ENCODE data around the gene UBA52. TPM values are rescaled to one million over a fixed set of nuclear protein-coding genes. Genes with fewer than 3 reads are reported as not detected.
A peak's percentile ranks its signal among the peaks of the same experiment; 100 is the strongest.

Gene UBA52
- total and polyA plus RNA-seq, 2 donors (not counting 1 experiment from before 2014, with no cell fraction given), result 917 to 1,018 TPM

DNA sequence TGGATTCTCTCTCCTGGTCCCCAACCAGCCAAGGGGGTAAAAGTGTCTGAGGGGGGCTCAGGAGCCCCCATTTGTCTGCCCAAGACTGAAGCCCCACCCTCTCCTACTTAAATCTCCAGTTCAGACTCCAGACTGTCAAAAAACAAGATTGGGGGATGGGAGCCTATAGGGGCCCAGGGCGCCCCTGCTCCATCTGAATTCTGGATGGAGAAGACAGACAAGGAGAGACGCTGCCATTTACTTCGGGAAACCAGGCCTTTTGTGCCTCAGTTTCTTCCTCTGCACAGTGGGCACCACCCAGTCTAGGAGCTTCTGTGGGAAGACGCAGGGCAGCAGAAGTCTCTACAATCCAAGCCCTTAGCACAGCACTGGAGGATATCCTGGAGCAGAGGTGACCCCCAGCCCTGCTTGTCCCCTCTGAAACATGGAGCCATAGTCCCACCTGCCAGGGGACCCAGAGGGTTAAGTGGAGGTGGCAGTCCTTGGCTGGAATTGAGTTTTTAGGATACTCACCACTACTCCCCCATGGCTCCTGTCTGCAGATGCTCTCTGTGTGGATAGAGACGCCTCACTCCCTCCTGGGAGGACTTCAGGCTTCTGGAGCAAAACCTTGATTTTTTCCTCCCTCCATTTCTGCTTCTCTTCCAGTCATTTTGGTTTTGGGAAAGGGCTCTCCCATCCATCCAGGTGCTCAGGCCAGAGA lies 36.6 kb downstream of the UBA52 start:
- H3K9ac ChIP-seq (ENCODE audit: insufficient read depth, low read length), result no peak overlapping the region
- no peak overlapping the region for H2AFZ ChIP-seq (ENCODE audit: low read length)
- no peaks in the 10 kb centered on the region for H3K4me1 ChIP-seq (ENCODE audit: control insufficient read depth, extremely low read depth, insufficient read depth, low read length)
- no peaks in the 10 kb centered on the region for H3K36me3 ChIP-seq (ENCODE audit: control insufficient read depth, insufficient read depth, low read length)
- H3K4me2 ChIP-seq (ENCODE audit: extremely low read depth, insufficient read depth, low read length), result no peak overlapping the region
- no peak overlapping the region for H3K27ac ChIP-seq (ENCODE audit: insufficient read depth, low read length)
- H3K79me2 ChIP-seq (ENCODE audit: control insufficient read depth, insufficient read depth, low read length), result no peaks in the 10 kb centered on the region
- no peaks in the 10 kb centered on the region for H3K9me3 ChIP-seq (ENCODE audit: control insufficient read depth, insufficient read depth, low read depth, low read length)
- no peak overlapping the region for H3K4me3 ChIP-seq (replicated peaks in 1 of 4; ENCODE audit: control extremely low read depth in 1 of 4, insufficient read depth in 1 of 4, low read depth in 3 of 4, low read length in 4 of 4)
- H4K20me1 ChIP-seq (ENCODE audit: control insufficient read depth, extremely low read depth, insufficient read depth, low read length), result no peaks in the 10 kb centered on the region
- TF ChIP-seq EZH2 (IDR thresholded peaks at IDR 0.05; ENCODE audit: low read length, missing control alignments), result peak; percentile 61
- TF ChIP-seq, protein P1, sequence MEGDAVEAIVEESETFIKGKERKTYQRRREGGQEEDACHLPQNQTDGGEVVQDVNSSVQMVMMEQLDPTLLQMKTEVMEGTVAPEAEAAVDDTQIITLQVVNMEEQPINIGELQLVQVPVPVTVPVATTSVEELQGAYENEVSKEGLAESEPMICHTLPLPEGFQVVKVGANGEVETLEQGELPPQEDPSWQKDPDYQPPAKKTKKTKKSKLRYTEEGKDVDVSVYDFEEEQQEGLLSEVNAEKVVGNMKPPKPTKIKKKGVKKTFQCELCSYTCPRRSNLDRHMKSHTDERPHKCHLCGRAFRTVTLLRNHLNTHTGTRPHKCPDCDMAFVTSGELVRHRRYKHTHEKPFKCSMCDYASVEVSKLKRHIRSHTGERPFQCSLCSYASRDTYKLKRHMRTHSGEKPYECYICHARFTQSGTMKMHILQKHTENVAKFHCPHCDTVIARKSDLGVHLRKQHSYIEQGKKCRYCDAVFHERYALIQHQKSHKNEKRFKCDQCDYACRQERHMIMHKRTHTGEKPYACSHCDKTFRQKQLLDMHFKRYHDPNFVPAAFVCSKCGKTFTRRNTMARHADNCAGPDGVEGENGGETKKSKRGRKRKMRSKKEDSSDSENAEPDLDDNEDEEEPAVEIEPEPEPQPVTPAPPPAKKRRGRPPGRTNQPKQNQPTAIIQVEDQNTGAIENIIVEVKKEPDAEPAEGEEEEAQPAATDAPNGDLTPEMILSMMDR (conservative IDR thresholded peaks at IDR 0.05 in 1 of 2, IDR thresholded peaks at IDR 0.05 in 1 of 2; ENCODE audit: low read depth in 1 of 2, low read length in 2 of 2), result no peak
- no peak for DNase-seq (ENCODE audit: low read depth in 2 of 2)
- peaks cover 76% of the 10 kb centered on the region for H3K27me3 ChIP-seq (ENCODE audit: control insufficient read depth, insufficient read depth, low read length)

DNA sequence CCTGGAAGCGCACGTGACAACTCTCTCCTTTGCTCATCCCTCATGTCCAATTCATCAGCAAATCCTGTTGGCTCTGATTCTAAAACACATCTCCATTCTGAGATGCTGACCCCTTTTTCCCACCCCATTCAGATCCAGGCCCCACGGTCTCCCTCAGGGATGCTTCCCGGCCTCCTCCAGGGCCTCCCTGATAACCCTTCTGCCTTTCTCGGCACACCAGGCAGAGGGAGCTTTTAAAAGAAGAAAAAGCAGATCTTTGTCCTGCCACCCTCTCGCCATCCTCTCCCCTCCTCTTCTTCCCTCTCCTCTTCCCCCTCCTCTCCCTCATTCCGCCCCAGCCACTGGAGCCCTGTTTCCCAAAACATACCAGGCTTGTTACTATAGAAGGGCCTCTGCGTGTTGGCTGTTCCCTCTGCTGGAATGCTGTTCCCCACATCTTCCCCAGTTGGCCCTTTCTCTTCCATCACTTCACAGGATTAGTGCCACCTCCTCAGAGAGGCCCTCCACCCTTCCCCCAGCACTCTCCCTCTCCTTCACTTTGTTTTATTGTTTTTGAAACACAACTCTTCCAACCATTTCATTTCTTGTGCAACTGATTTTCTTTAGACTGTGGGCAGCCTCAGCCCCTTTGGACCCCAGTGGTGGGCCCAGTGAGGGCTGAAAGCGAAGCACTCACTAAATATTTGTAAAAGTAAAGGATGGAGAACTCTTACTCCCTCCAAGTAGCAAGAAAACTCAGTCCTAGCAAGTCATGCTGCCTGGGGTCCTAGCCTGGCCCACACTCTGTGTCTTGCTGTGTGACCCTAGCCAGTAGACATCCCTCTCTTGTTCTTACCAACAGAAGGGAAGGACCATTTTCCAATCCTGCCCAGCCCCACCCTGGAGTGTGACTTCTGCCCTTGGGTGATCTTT lies 37.4 kb downstream of the UBA52 start:
- Histone ChIP-seq H3K4me1 (ENCODE audit: control insufficient read depth, extremely low read depth, insufficient read depth, low read length) (no peaks in the 10 kb centered on the region), H3K36me3 (ENCODE audit: control insufficient read depth, insufficient read depth, low read length) (no peaks in the 10 kb centered on the region), H3K27ac (ENCODE audit: insufficient read depth, low read length) (no peak overlapping the region), H3K4me2 (ENCODE audit: extremely low read depth, insufficient read depth, low read length) (no peak overlapping the region), H2AFZ (ENCODE audit: low read length) (no peak overlapping the region), H4K20me1 (ENCODE audit: control insufficient read depth, extremely low read depth, insufficient read depth, low read length) (no peaks in the 10 kb centered on the region), H3K9ac (ENCODE audit: insufficient read depth, low read length) (no peak overlapping the region), H3K27me3 (ENCODE audit: control insufficient read depth, insufficient read depth, low read length) (peaks cover 77% of the 10 kb centered on the region), H3K79me2 (ENCODE audit: control insufficient read depth, insufficient read depth, low read length) (no peaks in the 10 kb centered on the region), H3K9me3 (ENCODE audit: control insufficient read depth, insufficient read depth, low read depth, low read length) (no peaks in the 10 kb centered on the region), H3K4me3 (replicated peaks in 1 of 4; ENCODE audit: control extremely low read depth in 1 of 4, insufficient read depth in 1 of 4, low read depth in 3 of 4, low read length in 4 of 4) (no peak overlapping the region)
- no peak for DNase-seq (ENCODE audit: low read depth in 2 of 2)
- TF ChIP-seq, protein P1 (conservative IDR thresholded peaks at IDR 0.05 in 1 of 2, IDR thresholded peaks at IDR 0.05 in 1 of 2; ENCODE audit: low read depth in 1 of 2, low read length in 2 of 2), result no peak
- no peak for TF ChIP-seq EZH2 (IDR thresholded peaks at IDR 0.05; ENCODE audit: low read length, missing control alignments)

DNA sequence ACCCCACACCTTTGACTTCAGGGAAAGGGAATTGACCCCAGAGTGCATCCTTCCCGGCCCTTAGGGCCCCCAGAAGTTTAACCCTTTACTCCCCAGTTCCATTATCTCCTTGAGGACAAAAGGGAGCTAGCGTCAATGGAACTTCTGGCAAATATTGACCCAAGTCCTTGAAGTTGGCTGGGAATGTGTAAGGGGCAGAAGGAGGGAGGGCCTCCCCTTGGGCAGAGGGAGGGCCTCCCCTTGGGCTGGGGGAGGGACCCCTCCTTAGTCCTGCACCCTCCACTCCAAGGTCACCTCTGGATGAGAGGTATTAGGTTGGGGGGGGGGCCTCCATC lies 38.0 kb downstream of the UBA52 start:
- H3K79me2 ChIP-seq (ENCODE audit: control insufficient read depth, insufficient read depth, low read length), result no peaks in the 10 kb centered on the region
- peaks cover 76% of the 10 kb centered on the region for H3K27me3 ChIP-seq (ENCODE audit: control insufficient read depth, insufficient read depth, low read length)
- no peak for DNase-seq (ENCODE audit: low read depth in 2 of 2)
- no peak overlapping the region for H3K9ac ChIP-seq (ENCODE audit: insufficient read depth, low read length)
- no peaks in the 10 kb centered on the region for H4K20me1 ChIP-seq (ENCODE audit: control insufficient read depth, extremely low read depth, insufficient read depth, low read length)
- H3K27ac ChIP-seq (ENCODE audit: insufficient read depth, low read length), result no peak overlapping the region
- no peaks in the 10 kb centered on the region for H3K9me3 ChIP-seq (ENCODE audit: control insufficient read depth, insufficient read depth, low read depth, low read length)
- no peaks in the 10 kb centered on the region for H3K4me1 ChIP-seq (ENCODE audit: control insufficient read depth, extremely low read depth, insufficient read depth, low read length)
- H3K4me3 ChIP-seq (replicated peaks in 1 of 4; ENCODE audit: control extremely low read depth in 1 of 4, insufficient read depth in 1 of 4, low read depth in 3 of 4, low read length in 4 of 4), result no peak overlapping the region
- TF ChIP-seq, protein P1 (conservative IDR thresholded peaks at IDR 0.05 in 1 of 2, IDR thresholded peaks at IDR 0.05 in 1 of 2; ENCODE audit: low read depth in 1 of 2, low read length in 2 of 2), result no peak
- no peak for TF ChIP-seq EZH2 (IDR thresholded peaks at IDR 0.05; ENCODE audit: low read length, missing control alignments)
- no peak overlapping the region for H2AFZ ChIP-seq (ENCODE audit: low read length)
- no peaks in the 10 kb centered on the region for H3K36me3 ChIP-seq (ENCODE audit: control insufficient read depth, insufficient read depth, low read length)
- H3K4me2 ChIP-seq (ENCODE audit: extremely low read depth, insufficient read depth, low read length), result no peak overlapping the region

All from fibroblast of lung (primary cell).